Fibroblast of gingiva (primary cell): ENCODE data around the gene CYP2W1.
A peak's percentile ranks its signal among the peaks of the same experiment; 100 is the strongest.

Experiments used
- DNase-seq: peaks from one replicate; pipeline ENCODE4 v3.0.0-alpha.2; 2011; ENCODE audit warnings: low read depth

CYP2W1 gene

GRCh38 chr7:966291-967069 lies 16.5 kb upstream of the CYP2W1 start:
- no peak for DNase-seq

DNA sequence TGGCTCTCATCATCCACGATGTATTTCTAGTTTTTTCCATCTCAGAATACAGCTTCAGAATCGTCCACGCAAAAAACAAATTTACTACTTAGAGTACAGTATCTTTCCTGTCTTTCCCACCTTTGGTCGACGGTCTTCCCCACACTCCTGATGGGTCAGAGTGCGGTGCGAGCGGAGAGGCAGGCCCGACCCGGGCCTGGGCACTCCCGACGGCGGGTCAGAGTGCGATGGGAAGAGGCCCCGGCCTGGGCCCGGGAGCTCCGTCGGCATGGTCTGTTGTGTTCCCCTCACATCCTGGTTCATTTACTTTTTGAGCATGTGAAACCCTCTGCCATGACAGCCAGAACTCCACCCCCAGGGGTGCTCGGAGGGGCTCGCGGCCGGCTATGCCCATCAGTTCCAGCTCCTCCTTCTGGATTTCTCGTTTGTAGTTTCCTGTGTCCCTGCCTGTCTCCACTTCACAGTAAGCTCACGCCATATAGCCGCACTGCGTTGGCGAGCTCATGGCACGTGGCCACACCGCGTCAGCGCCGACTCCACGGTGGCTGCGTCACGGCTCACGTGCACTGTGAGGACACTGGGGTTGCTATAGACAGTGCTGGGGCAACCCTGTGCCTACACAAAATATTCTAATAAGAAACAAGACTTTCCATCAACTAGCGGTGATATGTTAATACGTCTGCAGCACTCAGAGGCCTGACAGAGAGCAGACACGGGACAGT lies 15.5 kb upstream of the CYP2W1 start:
- no peak for DNase-seq

GRCh38 chr7:968205-969105 lies 14.5 kb upstream of the CYP2W1 start:
- no peak for DNase-seq

DNA sequence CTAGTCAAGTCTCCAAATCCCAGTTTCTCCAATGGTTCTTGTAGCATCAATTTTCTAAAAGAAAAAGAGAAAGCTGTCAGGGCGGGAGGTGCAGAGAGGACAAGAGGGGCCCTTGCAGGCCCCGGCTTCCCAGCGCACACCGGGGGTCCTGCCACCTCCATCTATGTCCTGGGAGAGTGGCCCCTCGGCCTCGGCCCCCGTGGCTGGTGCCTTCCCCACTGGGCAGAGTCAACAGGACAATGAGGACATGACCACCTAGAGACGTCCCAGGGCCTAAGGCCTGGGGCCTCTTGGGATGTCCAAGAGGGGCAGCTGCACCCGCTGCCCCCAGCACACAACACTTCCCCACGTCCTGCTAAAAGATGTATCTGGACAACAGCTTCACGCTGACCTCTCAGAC lies 13.6 kb upstream of the CYP2W1 start:
- no peak for DNase-seq

DNA sequence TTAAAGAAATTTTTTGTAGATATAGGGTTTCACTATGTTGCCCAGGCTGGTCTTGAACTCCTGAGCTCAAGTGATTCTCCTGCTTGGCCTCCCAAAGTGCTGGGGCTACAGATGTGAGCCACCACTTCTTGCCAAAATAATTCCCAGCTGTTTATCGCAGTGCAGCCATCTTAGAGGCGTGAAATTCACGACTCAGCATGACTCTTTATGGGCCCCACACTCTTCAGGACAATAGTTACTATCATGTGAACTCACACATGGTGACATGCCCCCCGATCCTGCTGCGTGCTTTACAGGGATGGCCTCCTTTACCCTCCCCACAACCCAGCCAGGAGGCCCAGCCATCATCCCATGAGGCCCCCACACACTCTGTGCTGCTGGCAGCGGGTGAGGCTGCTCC lies 12.2 kb upstream of the CYP2W1 start:
- DNase-seq: no peak

DNA sequence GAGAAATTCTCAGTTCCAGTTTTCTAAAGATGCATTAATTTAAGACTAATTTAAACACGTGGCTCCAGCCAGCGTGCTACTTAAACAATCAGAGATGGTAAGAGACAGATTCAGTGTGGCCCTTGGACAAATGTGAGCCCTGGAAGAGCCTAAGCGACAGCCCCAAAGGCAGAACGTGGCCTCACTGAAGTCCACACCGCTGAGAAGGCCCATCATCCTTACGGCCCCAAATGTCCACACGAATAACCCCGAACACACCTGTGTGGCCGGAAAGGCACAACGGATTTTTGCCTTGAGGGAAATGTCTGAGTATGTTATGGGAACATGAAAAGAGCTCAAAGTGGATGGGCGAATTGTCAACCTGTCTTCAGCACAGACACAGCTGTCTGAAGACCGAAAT lies 10.9 kb upstream of the CYP2W1 start:
- no peak for DNase-seq

DNA sequence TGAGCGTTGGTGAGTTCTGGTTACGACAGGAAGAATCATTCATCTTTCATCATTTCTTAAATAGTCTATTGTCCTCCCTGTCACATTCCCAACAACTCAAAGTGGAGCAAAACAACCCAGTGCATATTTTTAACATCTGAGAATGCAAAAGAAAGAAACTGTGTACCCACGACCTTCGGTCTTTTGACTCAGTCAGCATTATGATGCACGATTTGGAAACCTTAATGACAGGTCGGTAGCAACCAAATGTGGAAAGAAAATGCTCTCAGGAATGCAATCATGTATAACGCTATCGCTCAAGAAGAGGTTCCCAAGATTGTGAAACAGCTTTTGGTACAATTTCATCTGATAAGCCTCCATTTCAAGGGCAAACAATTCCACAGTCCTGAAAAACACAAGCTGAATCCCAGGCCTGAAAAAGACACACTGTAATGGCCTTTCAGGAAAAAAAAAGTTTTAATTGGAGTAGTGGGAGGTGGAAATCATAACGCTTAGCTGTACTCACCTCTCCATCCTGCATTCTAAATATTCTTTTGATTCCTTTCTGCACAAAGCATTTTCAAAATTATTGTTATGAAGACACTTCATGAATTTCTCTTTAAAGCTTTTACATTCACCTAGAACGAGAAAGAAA lies 10.2 kb upstream of the CYP2W1 start:
- no peak for DNase-seq

DNA sequence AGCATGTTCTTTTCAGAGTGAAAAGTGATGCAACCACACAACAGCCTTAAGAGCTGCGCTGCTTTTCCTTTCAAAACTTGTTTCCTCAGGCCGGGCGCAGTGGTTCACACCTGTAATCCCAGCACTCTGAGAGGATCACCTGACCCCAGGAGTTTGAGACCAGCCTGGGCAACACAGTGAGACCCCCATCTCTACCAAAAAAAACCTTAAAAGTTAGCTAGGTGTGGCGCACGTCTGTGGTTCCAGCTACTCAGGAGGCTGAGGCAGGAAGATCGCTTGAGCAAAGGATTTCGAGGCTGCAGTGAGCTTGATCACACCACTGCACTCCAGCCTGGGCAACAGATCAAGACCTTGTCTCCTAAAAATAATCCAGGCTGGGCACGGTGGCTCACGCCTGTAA lies 9.7 kb upstream of the CYP2W1 start:
- no peak for DNase-seq

GRCh38 chr7:974172-974571 lies 8.8 kb upstream of the CYP2W1 start:
- peak; percentile 36 for DNase-seq

DNA sequence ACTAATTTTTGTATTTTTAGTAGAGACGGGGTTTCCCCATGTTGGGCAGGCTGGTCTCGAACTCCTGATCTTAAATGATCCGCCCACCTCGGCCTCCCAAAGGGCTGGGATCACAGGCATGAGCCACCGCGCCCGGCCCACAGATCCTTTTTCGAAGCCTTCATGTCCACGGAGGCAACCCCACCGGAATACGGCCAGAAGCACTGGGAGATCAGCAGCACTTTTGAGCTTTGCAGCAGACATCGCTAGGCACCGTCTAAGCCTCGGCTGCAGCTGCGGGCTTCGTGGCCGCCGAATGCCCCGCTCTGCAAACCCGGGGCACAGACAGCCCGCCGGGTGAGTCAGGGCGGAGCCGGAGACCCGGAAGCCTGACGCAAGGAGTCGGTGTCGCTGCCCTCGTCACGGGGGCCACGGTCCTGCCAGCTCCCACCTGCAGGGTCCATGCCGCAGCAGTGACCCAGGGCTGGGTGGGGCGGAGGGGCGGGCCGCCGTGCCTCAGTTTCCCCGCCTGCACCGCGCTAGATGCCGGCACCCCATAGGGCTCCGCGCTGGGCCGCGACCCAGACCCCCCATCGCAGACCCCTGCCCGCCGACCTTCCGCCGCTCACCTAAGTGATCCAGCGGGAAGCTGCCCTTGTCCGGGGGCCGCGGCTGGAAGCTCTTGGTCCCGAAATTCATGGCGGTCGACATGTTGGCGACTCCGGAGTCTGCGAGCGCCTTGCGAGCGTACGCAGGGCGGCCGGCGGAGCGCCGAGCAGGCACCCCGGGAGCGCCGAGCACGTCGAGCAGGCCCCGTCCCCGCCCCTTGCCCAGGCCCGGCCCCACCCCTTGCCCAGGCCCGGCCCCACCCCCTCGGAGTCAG lies 7.9 kb upstream of the CYP2W1 start, which contains the start of gene COX19:
Gene COX19, minus strand, starts transcription at position 730 of the 862 bp plus-strand sequence. Its CDS starts 40 bp downstream, at position 690.
- DNase-seq: peak; percentile 92

GRCh38 chr7:975702-976473 lies 7.1 kb upstream of the CYP2W1 start:
- DNase-seq: no peak

DNA sequence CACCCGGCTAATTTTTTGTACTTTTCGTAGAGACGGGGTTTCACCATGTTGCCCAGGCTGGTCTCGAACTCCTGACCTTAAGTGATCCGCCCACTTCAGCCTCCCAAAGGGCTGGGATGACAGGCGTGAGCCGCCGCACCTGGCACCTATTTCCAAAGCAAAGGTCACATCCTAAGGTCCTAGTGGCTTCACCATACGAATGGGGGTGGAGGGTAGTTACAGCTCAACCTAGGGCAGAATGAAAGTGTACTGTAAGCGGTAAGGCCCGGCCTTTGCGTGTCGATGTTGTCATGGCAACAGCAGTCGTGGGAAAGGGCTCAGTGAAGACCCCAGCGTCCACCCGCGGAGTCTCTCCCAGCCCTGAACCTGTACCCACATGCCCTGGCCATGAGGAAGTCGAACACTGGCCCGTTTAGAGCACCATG lies 6.1 kb upstream of the CYP2W1 start:
- no peak for DNase-seq

DNA sequence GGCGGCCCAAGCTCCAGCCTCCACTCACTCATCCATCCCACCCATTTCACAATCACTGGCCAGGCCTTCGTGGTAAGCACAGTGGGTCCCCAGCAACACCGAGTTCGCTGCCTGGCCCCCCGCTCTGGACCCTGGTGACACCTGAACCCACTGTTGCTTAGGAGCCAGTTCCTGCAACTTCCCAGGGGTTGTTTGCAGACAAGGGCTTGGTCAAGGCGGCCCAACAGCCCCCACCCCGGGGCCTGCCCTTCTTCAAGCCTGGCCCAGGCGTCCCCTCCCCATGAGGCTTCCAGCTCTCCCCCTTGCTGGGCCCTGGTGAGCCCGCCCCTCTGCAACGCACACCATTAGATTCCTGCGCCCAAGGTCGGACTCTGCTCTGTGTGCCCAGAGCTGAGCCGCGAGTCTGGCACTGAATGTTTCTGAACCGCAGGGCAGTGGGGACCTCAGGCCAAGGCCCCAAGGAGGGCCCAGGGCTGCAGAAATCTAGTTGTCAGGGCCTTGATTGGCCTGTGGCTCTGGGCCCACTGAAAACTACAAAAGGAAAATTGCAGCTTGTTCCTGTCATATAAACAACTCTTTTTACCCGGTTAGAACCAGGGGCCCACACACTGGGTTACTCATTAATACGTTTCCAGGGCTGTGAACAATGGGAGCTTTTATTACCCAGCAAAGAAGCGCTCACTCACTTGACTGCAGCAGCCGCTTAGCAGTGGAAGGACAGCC lies 5.5 kb upstream of the CYP2W1 start:
- no peak for DNase-seq

DNA sequence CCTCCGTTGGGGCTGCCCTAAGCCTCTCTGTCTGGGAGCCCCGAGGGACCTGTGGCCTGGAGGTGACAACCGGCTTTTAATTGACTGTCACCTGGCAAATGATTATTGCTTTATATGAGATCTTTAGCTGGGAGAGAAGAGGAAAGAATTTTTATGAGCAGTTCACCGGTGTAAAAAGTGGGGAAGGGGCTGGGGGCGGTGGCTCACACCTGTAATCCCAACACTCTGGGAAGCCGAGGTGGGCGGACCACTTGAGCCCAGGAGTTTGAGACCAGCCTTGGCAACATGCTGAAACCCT lies 5.0 kb upstream of the CYP2W1 start:
- no peak for DNase-seq

GRCh38 chr7:978416-979091 lies 4.4 kb upstream of the CYP2W1 start:
- DNase-seq: no peak

- DNase-seq: no peak
Observed at GRCh38 chr7:979151-979550, 3.8 kb upstream of the CYP2W1 start.

DNA sequence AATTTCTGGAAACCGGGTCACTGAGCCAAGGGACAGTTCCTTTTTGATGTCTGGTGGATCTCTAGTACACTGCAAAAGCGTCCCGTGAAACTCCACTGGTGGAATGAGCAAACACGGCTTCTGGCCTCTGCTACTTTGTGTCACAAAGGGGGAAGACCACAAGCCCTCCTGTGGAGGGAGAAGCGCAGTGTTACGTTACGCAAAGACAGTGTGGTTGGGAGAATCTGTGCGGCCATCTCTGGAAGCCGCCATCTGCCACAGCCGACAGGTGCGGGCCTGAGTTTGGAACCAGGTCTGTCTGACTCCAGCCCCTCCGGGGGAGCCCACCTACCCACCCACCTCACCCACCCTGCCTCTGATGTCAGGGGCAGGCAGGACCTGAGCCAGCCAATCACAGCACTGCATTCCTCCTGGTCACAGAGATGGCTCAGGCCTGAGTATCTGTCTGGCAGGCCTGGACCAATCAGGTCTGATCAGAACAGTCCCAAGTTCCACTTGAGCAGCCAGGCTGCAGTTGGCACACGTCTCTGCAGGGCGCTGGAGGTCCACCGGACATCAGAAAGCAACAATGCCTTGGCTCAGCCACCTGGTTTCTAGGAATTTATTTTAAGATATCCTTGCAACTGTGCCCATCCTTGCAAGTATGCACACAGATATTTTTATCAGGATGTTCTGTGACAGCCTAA lies 3.0 kb upstream of the CYP2W1 start:
- DNase-seq: no peak

- DNase-seq: no peak
Observed at GRCh38 chr7:981793-982510, 1.0 kb upstream of the CYP2W1 start.
